Suppressor macrophage treated with lipopolysaccharide for 1 hour (primary cell): ENCODE data around the gene DNAH1.

Experiments used
- DNase-seq, 3 donors: peaks; one replicate each; pipeline ENCODE4 v3.0.0-alpha.2; 2020 to 2022

DNAH1 gene

GRCh38 chr3:52437326-52438103, 121.4 kb downstream of the DNAH1 start:
- DNase-seq: no peak

GRCh38 chr3:52438104-52438376, 121.9 kb downstream of the DNAH1 start:
- no peak for DNase-seq

GRCh38 chr3:52438579-52439425, 122.7 kb downstream of the DNAH1 start:
- DNase-seq: no peak

- DNase-seq: no peak
These were observed 123.5 kb downstream of the DNAH1 start for GRCh38 chr3:52439426-52440248.

- no peak for DNase-seq
These were observed 124.1 kb downstream of the DNAH1 start for GRCh38 chr3:52440249-52440551.

GRCh38 chr3:52440671-52441070, 124.6 kb downstream of the DNAH1 start:
- no peak for DNase-seq

GRCh38 chr3:52441091-52441771, 125.1 kb downstream of the DNAH1 start:
- DNase-seq: no peak

GRCh38 chr3:52441772-52442332, 125.7 kb downstream of the DNAH1 start:
- DNase-seq: no peak

GRCh38 chr3:52442409-52443267, 126.5 kb downstream of the DNAH1 start:
- no peak for DNase-seq

GRCh38 chr3:52443268-52443610, 127.1 kb downstream of the DNAH1 start:
- DNase-seq: no peak

GRCh38 chr3:52443791-52444687, 127.9 kb downstream of the DNAH1 start:
- DNase-seq: no peak

GRCh38 chr3:52444860-52445793, 129.0 kb downstream of the DNAH1 start, which contains the start of gene SEMA3G:
Gene SEMA3G, minus strand, starts transcription at chr3:52445103. Its CDS starts 76 bp downstream, at chr3:52445027.
- peak; percentile 79 to 91 (median 88) for DNase-seq

GRCh38 chr3:52446042-52446441, 129.9 kb downstream of the DNAH1 start:
- DNase-seq: no peak

- DNase-seq: peak; percentile 75 to 84 (median 81)
These were observed 130.8 kb downstream of the DNAH1 start for GRCh38 chr3:52446631-52447511.

GRCh38 chr3:52447512-52448355, 131.6 kb downstream of the DNAH1 start:
- no peak for DNase-seq
